D721Med (cell line): ENCODE results near the gene PPP4C.
A peak's percentile ranks its signal among the peaks of the same experiment; 100 is the strongest.

Source experiments
- DNase-seq: peaks from one replicate; pipeline ENCODE4 v3.0.0; 2011; ENCODE audit warnings: low spot score; ENCODE audit not compliant: insufficient read length
- FAIRE-seq: peaks from 2 replicates; lab custom pipeline; 2011; peaks lifted over from hg19 to GRCh38; lab: Jason Lieb, UNC
- CTCF ChIP-seq: IDR thresholded peaks from 2 replicates; pipeline ENCODE4 v1.5.1; 2012; ENCODE audit warnings: mild to moderate bottlenecking, control low read depth; ENCODE audit not compliant: insufficient read depth; ENCODE audit errors: missing control alignments

PPP4C gene

DNA sequence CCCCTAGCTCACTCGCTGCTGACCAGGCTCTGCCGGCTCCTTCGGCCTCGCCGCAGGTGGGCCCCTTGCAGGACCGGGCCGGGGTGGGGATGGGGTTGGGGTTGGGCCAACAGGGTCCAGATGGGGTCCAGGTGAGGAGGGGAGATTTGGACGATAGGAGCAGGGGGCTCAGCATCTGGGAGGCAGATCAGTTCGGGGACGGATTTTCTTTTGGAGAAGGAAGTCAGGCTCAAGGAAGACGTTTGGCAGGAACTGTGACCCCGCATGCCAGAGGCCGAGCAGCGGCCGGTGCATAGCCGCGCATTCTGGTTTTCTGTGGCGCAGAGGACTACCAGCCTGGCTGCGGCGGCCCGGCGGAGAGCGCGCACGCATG lies 11.1 kb upstream of the PPP4C start:
- no peak for DNase-seq
- no peak for TF ChIP-seq CTCF
- no peak for FAIRE-seq

GRCh38 chr16:30065102-30065942 lies 10.5 kb upstream of the PPP4C start, which contains the start of gene ALDOA:
TSS of gene ALDOA (plus strand) at chr16:30065760. CDS start at chr16:30066898, 1,138 bp downstream.
- TF ChIP-seq CTCF: no peak
- DNase-seq (peak; percentile 90), FAIRE-seq (no peak)

DNA sequence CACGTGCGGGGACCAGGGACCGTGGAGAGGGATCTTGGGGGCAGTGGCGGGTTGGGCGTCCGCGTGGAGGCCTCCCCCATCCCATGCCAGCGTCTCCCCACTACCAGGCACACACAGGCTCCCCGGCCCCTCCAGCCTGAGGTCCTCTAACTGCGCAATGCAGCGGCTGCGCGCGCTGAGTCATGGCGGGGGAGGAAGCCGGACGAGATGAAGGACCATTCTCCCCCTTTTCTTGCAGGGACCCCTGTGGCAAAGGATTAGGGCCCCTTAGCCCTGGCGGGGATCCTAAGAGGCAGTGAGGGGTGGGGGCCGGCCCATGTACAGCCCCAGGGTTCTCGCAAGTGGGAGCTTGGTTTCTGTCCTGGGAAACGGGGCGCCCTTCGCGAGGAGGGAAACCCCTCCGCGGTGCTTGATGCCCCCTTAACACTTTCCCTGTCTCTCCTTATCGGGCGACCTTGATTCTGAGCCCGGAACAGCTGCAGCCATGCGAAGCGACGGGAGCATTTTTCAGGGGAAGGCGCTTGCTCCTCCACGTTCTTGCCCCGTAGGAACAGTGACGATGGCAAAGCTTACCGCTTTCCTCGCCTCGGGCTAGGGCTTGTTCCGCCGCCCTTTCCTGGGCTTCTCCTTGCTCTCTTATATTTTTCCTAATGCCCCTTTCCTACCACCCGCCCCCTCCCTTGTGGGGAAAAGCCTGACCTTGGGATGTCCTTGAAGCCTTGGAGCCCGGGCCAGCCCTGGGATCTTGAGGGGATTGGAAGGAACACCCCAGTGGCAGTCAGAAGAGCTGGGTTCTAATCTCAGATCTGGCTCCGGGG lies 9.6 kb upstream of the PPP4C start:
- no peak for TF ChIP-seq CTCF
- DNase-seq: no peak
- no peak for FAIRE-seq

- DNase-seq (no peak), FAIRE-seq (no peak)
- TF ChIP-seq CTCF: no peak
Observed at GRCh38 chr16:30066761-30067583, 8.8 kb upstream of the PPP4C start.

DNA sequence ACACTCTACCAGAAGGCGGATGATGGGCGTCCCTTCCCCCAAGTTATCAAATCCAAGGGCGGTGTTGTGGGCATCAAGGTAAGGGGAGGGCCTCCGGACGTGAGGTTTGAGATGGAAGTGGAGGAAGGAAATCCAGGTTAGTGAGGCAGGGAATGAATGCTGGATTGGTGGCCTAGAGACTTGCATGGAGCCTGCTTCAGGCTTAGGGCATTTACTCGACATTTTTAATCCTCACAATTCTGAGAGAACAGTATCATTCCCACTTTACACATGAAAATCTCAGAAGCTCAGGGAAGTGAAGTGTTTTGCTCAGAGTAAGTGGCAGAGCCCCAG lies 8.2 kb upstream of the PPP4C start:
- DNase-seq (no peak), FAIRE-seq (no peak)
- no peak for TF ChIP-seq CTCF

GRCh38 chr16:30068333-30068732 lies 7.5 kb upstream of the PPP4C start:
- DNase-seq: no peak
- no peak for FAIRE-seq
- TF ChIP-seq CTCF: no peak
